ENCODE data around the gene ARFGEF2. TPM values are rescaled to one million over a fixed set of nuclear protein-coding genes. Genes with fewer than 3 reads are reported as not detected.
"Not testable (repeated sequence)": the region's sequence is repeated elsewhere in the genome, so short reads cannot be mapped to it uniquely, and the experiment has no call there.

Gene ARFGEF2
- total RNA-seq, 2 donors from 2014 or later: 29.8 to 31.5 TPM

DNA sequence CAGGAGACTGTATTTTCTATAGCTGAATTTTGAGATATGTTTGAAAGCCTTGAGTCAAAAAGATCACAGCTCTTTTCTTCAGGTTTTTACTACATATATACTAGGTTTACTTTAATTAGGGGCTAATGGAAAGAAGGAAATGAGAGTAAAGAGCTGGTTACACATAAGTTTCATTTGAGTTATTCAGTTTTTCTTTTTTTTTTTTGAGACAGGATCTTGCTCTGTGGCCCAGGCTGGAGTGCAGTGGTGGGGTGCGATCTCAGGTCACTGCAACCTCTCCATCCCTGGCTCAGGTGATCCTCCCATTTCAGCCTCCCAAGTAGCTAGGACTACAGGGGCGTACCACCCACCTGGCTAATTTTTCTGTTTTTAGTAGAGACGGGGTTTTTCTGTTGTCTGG, 4.8 kb downstream of the ARFGEF2 start:
- no peaks in the 10 kb centered on the region for H3K9me3 Mint-ChIP-seq
- no peak overlapping the region for H3K4me3 Mint-ChIP-seq
- H3K27me3 Mint-ChIP-seq: no peaks in the 10 kb centered on the region
- DNase-seq (ENCODE audit: low spot score) (no peak), ATAC-seq (no peak)
- no peak overlapping the region for H3K27ac Mint-ChIP-seq
- no peaks in the 10 kb centered on the region for H3K36me3 Mint-ChIP-seq
- H3K4me1 Mint-ChIP-seq (ENCODE audit: low read depth in 2 of 2): peaks cover 25 to 37% of the 10 kb centered on the region in 2 donors

DNA sequence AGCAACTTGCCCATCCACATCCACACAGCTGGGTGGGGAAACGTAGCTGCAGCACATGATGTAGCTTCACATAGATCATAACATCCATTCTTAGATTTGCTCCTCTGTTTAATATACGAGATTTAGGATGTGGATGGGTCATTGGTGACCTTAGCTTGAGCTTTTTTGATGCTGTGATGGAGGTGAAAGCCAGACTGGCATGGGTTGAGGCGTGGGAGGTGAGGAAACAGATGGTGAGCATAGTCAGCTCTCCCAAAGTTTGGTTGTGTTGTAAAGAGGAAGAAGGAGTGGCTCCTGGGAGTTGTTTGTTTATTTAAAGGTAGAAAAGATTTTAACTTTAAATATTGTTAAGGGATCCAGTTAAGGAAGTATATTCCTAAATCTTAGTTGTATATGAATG, 5.3 kb downstream of the ARFGEF2 start:
- H3K27ac Mint-ChIP-seq: peak overlapping the region in 1 of 2 donors; percentile 6
- no peaks in the 10 kb centered on the region for H3K27me3 Mint-ChIP-seq
- H3K36me3 Mint-ChIP-seq: no peaks in the 10 kb centered on the region
- peaks cover 24 to 35% of the 10 kb centered on the region in 2 donors for H3K4me1 Mint-ChIP-seq (ENCODE audit: low read depth in 2 of 2)
- H3K9me3 Mint-ChIP-seq: no peaks in the 10 kb centered on the region
- DNase-seq (ENCODE audit: low spot score) (no peak), ATAC-seq (no peak)
- H3K4me3 Mint-ChIP-seq: no peak overlapping the region

DNA sequence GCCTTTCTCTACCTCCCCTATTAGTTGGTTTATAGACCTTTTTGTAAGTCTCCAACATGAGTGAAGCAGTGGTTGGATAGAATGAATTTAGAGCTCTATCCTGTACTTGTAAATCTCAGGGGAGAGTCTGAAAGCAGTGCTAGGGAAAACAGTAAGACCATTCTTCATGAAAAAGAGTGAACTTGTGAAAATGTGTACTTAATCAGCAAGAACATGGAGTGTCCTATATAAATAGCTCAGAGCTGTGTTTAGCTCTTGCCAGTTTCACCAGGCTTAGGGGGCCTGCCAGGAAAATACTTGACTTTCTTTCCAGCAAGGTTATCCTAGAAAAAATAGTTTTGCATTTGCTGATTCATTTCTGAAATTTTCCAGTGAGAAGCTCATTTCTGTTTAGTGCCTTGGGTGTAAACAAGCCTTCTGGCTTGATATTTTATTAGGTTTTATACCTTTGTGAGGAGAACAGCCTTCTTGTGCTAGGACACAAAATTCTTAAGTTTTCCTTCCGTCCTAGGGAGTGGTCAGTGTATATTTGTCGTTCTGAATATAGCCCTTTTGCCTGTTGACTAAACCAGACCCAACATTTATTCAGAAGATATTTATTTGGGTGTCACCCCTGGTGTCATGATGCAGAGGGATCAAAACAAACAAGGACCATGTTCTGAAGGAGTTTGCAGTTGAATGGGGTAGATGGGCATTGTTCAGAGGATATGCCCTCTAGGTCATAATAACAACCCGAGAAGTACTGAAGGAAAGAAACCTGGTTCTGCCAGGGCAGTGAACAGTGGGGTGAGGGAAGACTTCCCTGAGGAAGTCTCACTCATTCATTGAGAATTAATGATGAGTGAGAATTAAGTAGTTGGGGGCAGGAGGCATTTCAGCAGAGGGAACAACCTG, 7.6 kb downstream of the ARFGEF2 start:
- ATAC-seq (no peak), DNase-seq (ENCODE audit: low spot score) (no peak)
- Mint-ChIP-seq H3K9me3 (no peaks in the 10 kb centered on the region), H3K27me3 (no peaks in the 10 kb centered on the region), H3K4me3 (no peak overlapping the region), H3K4me1 (ENCODE audit: low read depth in 2 of 2) (peaks cover 9 to 13% of the 10 kb centered on the region in 2 donors), H3K27ac (no peak overlapping the region), H3K36me3 (no peaks in the 10 kb centered on the region)

DNA sequence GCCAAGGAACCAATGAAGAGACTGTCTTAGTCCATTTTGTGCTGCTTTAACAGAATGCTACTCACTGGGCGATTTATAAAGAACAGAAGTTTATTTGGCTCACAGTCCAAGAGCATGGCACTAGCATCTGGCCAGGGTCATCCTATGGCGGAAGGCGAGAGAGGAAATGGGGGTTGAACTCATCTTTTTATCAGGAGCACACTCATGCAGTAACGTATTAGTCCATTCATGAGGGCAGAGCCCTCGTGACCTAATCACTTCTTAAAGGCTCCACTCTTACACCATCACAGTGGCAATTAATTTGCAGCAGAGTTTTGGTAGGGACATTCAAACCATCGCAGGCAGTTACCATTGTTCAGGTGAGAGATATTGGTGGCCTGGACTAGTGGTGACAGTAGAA, 8.5 kb downstream of the ARFGEF2 start:
- ATAC-seq (peak in 1 of 2 donors; percentile 52), DNase-seq (ENCODE audit: low spot score) (no peak)
- no peak overlapping the region for H3K4me3 Mint-ChIP-seq
- H3K36me3 Mint-ChIP-seq: no peaks in the 10 kb centered on the region
- no peak overlapping the region for H3K27ac Mint-ChIP-seq
- H3K4me1 Mint-ChIP-seq (ENCODE audit: low read depth in 2 of 2): peaks cover 11 to 12% of the 10 kb centered on the region in 2 donors
- H3K9me3 Mint-ChIP-seq: no peaks in the 10 kb centered on the region
- H3K27me3 Mint-ChIP-seq: no peaks in the 10 kb centered on the region

DNA sequence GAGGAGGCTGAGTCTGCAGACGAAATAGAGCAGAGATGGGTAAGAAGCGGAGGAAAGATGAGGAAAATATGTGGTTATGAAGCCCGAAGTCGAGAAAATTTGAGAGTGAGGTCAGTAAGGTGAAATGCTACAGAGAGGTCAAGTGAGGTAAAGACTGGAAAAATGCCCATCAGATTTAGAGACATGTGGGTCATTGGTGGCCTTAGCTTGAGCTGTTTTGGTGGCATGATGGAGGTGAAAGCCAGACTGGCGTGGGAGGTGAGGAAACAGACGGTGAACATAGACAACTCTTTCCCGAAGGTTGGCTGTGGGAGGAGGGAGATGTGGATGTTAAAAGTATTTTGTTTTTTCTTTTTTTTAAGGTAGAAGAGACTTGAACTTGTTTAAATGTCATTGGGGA, 9.4 kb downstream of the ARFGEF2 start:
- H3K4me3 Mint-ChIP-seq: no peak overlapping the region
- H3K27me3 Mint-ChIP-seq: no peaks in the 10 kb centered on the region
- H3K9me3 Mint-ChIP-seq: no peaks in the 10 kb centered on the region
- DNase-seq (ENCODE audit: low spot score) (no peak), ATAC-seq (no peak)
- H3K36me3 Mint-ChIP-seq: no peaks in the 10 kb centered on the region
- no peak overlapping the region for H3K27ac Mint-ChIP-seq
- peaks cover 12 to 13% of the 10 kb centered on the region in 2 donors for H3K4me1 Mint-ChIP-seq (ENCODE audit: low read depth in 2 of 2)

DNA sequence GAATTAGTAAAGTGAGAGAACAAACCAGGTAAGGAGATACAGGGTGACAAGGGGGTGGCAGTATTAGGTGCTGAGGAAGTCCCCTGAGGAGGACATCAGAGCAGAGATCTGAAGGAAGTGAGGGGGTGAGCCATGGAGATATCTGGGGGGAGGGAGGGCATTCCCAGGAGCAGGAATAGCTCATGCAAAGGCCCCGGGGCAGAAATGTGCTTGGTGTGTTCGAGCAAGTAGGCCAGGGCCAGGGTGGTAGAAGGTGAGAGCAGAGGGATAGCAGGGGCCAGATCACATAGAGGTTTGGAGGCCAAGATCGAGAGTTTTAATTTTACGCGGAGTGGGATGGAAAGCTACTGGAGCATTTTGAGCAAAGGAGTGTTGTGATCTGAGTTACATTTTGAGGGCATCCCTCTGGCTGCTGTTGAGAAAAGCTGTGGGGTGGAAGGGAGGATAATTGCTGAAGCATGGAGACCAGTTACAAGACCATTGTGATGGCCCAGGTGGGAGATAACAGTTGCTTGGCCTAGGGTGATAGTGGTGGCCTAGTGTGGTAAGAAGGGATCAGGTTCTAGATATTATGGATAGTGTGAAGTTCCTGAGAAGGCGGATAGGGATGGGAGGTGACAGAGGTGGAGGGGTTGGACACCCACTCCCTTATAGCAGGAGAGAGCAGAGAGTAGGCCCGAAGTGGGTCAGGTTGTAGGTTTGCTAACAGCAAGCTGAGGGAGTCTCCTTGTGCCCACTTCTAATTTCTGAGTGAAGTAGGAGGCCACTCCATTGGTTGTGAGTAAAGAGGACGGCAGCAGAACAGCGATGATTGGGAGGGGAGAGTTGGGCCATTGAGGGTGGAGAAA, 10.2 kb downstream of the ARFGEF2 start:
- no peaks in the 10 kb centered on the region for H3K36me3 Mint-ChIP-seq
- no peak overlapping the region for H3K4me3 Mint-ChIP-seq
- DNase-seq (ENCODE audit: low spot score) (no peak), ATAC-seq (no peak)
- H3K4me1 Mint-ChIP-seq (ENCODE audit: low read depth in 2 of 2): peaks cover 9 to 10% of the 10 kb centered on the region in 2 donors
- H3K27ac Mint-ChIP-seq: no peak overlapping the region
- H3K9me3 Mint-ChIP-seq: no peaks in the 10 kb centered on the region
- no peaks in the 10 kb centered on the region for H3K27me3 Mint-ChIP-seq

DNA sequence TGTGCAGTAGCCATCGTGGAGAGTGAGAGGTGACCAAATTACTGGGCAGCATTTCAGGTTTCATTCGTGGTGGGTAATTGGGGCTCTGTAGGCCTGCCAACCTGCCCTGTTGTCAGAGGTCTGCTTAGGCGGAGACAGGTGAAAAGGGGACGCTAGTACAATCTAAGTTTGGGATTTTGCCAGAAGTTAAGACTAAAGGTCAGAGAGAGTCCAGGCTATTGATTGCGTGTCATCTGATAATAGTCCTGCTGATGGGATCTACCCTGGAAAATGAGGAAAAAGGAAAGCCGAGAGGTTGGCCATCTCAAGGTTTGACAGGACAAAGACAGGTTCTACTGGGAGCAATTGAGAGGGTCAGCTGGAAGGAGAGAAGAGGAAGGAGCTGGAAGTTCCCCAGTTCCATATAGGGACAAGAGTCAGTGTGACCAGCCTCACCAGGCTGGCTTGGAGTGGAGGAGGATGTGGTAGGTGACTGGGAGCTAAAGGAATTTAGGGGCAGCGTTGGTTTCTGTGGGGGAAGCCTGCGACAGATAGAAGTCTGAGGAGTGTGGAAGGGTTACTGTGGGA, 10.9 kb downstream of the ARFGEF2 start:
- Mint-ChIP-seq H3K27ac (no peak overlapping the region), H3K27me3 (no peaks in the 10 kb centered on the region), H3K9me3 (no peaks in the 10 kb centered on the region), H3K36me3 (no peaks in the 10 kb centered on the region), H3K4me1 (ENCODE audit: low read depth in 2 of 2) (peaks cover 7 to 8% of the 10 kb centered on the region in 2 donors), H3K4me3 (no peak overlapping the region)
- DNase-seq (ENCODE audit: low spot score): no peak
- ATAC-seq: no peak

DNA sequence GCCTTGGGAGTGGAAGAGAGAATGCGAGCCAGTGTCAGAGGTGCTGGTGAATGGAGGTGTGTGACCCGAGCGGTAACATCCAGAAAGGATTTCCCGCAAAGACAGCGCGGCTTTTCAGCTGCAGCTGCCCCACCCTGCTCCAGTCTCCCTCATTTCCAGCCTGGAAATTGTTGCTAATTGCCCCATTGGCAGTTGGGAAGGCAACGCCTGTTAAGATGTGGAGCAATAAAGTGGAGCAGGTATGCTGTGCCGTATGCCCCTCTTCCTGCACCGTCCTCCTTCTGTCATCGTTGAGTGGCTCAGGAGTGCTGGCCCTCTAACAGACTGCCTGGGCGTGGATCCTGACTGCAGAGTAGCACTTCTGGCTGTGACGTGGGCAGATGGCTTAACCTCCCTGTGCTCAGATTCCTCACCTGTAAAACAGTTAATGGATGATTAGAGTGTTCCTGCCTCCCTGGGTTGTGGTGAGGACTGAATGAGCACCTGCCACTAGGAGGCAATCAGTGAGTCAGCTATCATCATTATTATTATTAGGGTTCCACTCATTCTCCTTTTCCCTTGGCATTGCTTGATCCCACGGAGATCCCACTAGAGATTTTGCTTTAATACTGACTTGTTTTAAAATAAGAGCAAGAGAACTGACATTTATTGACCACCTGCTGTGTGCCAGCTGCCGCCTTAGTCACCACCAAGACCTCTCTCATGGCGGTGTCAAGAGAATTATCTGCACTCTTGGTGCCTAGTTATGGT, 11.7 kb downstream of the ARFGEF2 start:
- Mint-ChIP-seq H3K36me3 (no peaks in the 10 kb centered on the region), H3K27me3 (no peaks in the 10 kb centered on the region), H3K4me3 (no peak overlapping the region), H3K9me3 (no peaks in the 10 kb centered on the region), H3K27ac (no peak overlapping the region), H3K4me1 (ENCODE audit: low read depth in 2 of 2) (peaks cover 7 to 8% of the 10 kb centered on the region in 2 donors)
- ATAC-seq (no peak), DNase-seq (ENCODE audit: low spot score) (no peak)

DNA sequence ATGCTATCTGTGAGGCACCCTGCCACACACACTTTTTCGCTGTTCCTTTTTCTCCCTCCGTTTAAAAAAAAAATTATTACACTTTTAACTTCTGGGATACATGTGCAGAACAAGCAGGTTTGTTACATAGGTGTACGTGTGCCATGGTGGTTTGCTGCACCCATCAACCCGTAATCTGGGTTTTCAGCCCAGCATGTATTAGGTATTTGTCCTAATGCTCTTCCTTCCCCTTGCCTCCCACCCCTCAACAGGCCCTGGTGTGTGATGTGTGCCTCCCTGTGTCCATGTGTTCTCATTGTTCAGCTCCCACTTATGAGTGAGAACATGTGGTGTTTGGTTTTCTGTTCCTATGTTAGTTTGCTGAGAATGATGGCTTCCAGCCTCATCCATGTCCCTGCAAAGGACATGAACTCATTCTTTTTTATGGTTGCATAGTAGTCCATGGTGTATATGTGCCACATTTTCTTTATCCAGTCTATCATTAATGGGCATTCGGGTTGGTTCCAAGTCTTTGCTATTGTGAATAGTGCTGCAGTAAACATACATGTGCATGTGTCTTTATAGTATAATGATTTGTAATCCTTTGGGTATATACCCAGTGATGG, 12.9 kb downstream of the ARFGEF2 start:
- not testable (repeated sequence) for H3K9me3 Mint-ChIP-seq; DNase-seq (ENCODE audit: low spot score); H3K36me3 Mint-ChIP-seq; H3K27me3 Mint-ChIP-seq; H3K27ac Mint-ChIP-seq; H3K4me1 Mint-ChIP-seq (ENCODE audit: low read depth in 2 of 2); H3K4me3 Mint-ChIP-seq; ATAC-seq

DNA sequence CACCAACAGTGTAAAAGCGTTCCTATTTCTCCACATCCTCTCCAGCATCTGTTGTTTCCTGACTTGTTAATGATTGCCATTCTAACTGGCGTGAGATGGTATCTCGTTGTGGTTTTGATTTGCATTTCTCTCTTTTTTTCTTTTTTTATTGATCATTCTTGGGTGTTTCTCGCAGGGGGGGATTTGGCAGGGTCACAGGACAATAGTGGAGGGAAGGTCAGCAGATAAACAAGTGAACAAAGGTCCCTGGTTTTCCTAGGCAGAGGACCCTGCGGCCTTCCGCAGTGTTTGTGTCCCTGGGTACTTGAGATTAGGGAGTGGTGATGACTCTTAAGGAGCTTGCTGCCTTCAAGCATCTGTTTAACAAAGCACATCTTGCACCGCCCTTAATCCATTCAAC, 13.5 kb downstream of the ARFGEF2 start:
- H3K36me3 Mint-ChIP-seq; H3K4me3 Mint-ChIP-seq; ATAC-seq; H3K27ac Mint-ChIP-seq; H3K27me3 Mint-ChIP-seq; H3K9me3 Mint-ChIP-seq; DNase-seq (ENCODE audit: low spot score): not testable (repeated sequence)
- H3K4me1 Mint-ChIP-seq (ENCODE audit: low read depth in 2 of 2): peaks cover 13% of the 10 kb centered on the region in 2 donors

DNA sequence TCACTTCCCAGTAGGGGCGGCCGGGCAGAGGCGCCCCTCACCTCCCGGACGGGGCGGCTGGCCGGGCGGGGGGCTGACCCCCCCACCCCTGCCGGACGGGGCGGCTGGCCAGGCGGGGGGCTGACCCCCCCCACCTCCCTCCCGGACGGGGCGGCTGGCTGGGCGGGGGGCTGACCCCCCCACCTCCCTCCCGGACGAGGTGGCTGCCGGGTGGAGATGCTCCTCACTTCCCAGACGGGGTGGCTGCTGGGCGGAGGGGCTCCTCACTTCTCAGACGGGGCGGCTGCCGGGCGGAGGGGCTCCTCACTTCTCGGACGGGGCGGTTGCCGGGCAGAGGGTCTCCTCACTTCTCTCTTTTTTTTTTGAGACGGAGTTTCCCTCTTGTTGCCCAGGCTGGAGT, 14.7 kb downstream of the ARFGEF2 start:
- not testable (repeated sequence) for ATAC-seq; H3K27ac Mint-ChIP-seq; H3K4me3 Mint-ChIP-seq; H3K36me3 Mint-ChIP-seq; DNase-seq (ENCODE audit: low spot score); H3K27me3 Mint-ChIP-seq; H3K9me3 Mint-ChIP-seq
- peaks cover 15 to 21% of the 10 kb centered on the region in 2 donors for H3K4me1 Mint-ChIP-seq (ENCODE audit: low read depth in 2 of 2)

DNA sequence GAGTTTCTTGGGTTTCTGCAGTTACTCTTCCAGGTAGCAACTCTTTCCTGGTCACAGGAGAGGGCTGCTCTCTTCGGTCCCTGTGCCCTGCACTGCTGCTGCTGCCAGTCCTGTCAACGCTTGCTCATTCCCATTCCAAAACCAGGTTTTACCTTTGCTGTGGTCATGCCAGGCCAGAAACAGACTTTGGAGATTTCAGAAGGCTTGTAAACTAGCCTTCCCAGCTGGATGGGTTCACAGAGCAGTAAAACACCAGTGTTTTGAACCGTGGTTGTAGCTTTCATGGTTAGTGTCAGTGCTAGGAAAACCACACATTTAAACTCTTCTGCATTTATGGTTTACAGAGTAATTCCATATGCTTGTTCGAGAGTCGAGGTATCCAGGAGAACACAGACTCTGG, 16.2 kb downstream of the ARFGEF2 start:
- Mint-ChIP-seq H3K4me1 (ENCODE audit: low read depth in 2 of 2) (peaks cover 17 to 22% of the 10 kb centered on the region in 2 donors), H3K4me3 (no peak overlapping the region), H3K27ac (no peak overlapping the region), H3K36me3 (no peaks in the 10 kb centered on the region), H3K27me3 (no peaks in the 10 kb centered on the region), H3K9me3 (no peaks in the 10 kb centered on the region)
- no peak for ATAC-seq
- no peak for DNase-seq (ENCODE audit: low spot score)

DNA sequence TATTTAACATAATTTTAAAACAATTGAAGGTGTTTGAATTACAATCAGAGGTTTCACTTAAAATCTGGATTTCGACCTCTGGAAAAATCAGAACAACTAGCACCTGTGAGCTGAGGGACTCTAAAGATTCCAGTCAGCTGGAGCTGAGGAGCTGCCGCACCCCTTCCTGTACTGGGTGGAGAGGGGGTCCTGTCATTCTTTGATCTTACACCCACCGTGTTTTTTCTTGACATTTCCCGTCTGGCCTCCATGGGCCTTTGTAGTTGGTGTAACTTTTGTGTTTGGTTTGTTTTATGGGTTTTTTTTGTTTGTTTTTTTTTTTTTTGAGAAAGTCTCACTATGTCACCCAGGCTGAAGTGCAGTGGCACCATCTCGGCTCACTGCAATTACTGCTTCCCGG, 17.2 kb downstream of the ARFGEF2 start:
- ATAC-seq (no peak), DNase-seq (ENCODE audit: low spot score) (no peak)
- no peaks in the 10 kb centered on the region for H3K9me3 Mint-ChIP-seq
- H3K27ac Mint-ChIP-seq: no peak overlapping the region
- no peak overlapping the region for H3K4me3 Mint-ChIP-seq
- H3K27me3 Mint-ChIP-seq: no peaks in the 10 kb centered on the region
- peaks cover 17 to 22% of the 10 kb centered on the region in 2 donors for H3K4me1 Mint-ChIP-seq (ENCODE audit: low read depth in 2 of 2)
- no peaks in the 10 kb centered on the region for H3K36me3 Mint-ChIP-seq

All from natural killer cell treated with Interleukin-12 subunit alpha and Interleukin-12 subunit beta and Interleukin-15 and Interleukin-18, amount 100 ng/mL, for 72 hours (primary cell).